Smooth muscle cell (in vitro differentiated cells): ENCODE measurements around the gene ZNF652. TPM values are rescaled to one million over a fixed set of nuclear protein-coding genes. Genes with fewer than 3 reads are reported as not detected.
A peak's percentile ranks its signal among the peaks of the same experiment; 100 is the strongest.
"Not testable (repeated sequence)": the region's sequence is repeated elsewhere in the genome, so short reads cannot be mapped to it uniquely, and the experiment has no call there.

Experiments used
- DNase-seq: peaks from one replicate; lab custom pipeline; 2025; ENCODE audit not compliant: unreplicated experiment; lab: John Stamatoyannopoulos, UW
- H2AFZ ChIP-seq: fragments of 200-600 bp; sonication (generic); 2 replicates; pipeline ENCODE4 v1.6.0; 2016; ENCODE audit warnings: antibody characterized with exemption, low read depth, mild to moderate bottlenecking
- H3F3A ChIP-seq: fragments of 200-600 bp; sonication (generic); 2 replicates; pipeline ENCODE4 v1.6.0; 2017; ENCODE audit warnings: antibody characterized with exemption, low read depth
- H3K27ac ChIP-seq: fragments of 200-600 bp; sonication (generic); 2 replicates; pipeline ENCODE4 v1.5.1; 2016; ENCODE audit warnings: low read depth, mild to moderate bottlenecking
- H3K27me3 ChIP-seq: fragments of 200-600 bp; sonication (generic); 2 replicates; pipeline ENCODE4 v1.6.1; 2016; ENCODE audit warnings: low read depth, mild to moderate bottlenecking
- H3K36me3 ChIP-seq: fragments of 200-600 bp; sonication (generic); 2 replicates; pipeline ENCODE4 v1.5.1; 2016; ENCODE audit warnings: low read depth
- H3K4me1 ChIP-seq: fragments of 200-600 bp; sonication (generic); 2 replicates; pipeline ENCODE4 v1.5.1; 2016; ENCODE audit warnings: low read depth
- H3K4me2 ChIP-seq: fragments of 200-600 bp; sonication (generic); 2 replicates; pipeline ENCODE4 v1.6.0; 2016; ENCODE audit warnings: mild to moderate bottlenecking
- H3K4me3 ChIP-seq: fragments of 200-600 bp; sonication (generic); 2 replicates; pipeline ENCODE4 v1.5.1; 2016; ENCODE audit warnings: mild to moderate bottlenecking
- H3K79me2 ChIP-seq: fragments of 200-600 bp; sonication (generic); 2 replicates; pipeline ENCODE4 v1.6.0; 2016; ENCODE audit warnings: low read depth, mild to moderate bottlenecking
- H3K9ac ChIP-seq: fragments of 200-600 bp; sonication (generic); 2 replicates; pipeline ENCODE4 v1.6.0; 2016; ENCODE audit warnings: low read depth
- H3K9me3 ChIP-seq: fragments of 200-600 bp; sonication (generic); replicated peaks from 2 replicates; pipeline ENCODE4 v1.5.1; 2016; ENCODE audit warnings: low read depth
- H4K20me1 ChIP-seq: fragments of 200-600 bp; sonication (generic); 2 replicates; pipeline ENCODE4 v1.6.0; 2016; ENCODE audit warnings: low read depth
- CTCF ChIP-seq: fragments of 200-600 bp; sonication (generic); IDR thresholded peaks from 2 replicates; pipeline ENCODE4 v1.5.1; 2017; ENCODE audit warnings: borderline replicate concordance, mild to moderate bottlenecking, antibody characterized with exemption; ENCODE audit not compliant: insufficient read depth, poor library complexity, severe bottlenecking
- WGBS: methylation state at CpG from one replicate; pipeline ENCODE4 v1.1.7; 2016; ENCODE audit warnings: low lambda C conversion rate; 5-methylcytosine and 5-hydroxymethylcytosine counted together
- polyA plus RNA-seq: library from polyadenylated mRNA; unstranded; fragments of >200 nt; fragmentation: Nextera tagmentation; extraction: Ambion mirVana; gene quantifications from 2 replicates; pipeline ENCODE4 v1.2.1, GENCODE V29; 2016
- total RNA-seq: library from RNA; depleted of rRNA; stranded (reverse); fragments of >200 nt; gene quantifications from 2 replicates; pipeline ENCODE4 v1.2.3, GENCODE V29; 2014

The ZNF652 gene
- total and polyA plus RNA-seq, 2 experiments from 2014 or later = 18.3 to 48.8 TPM

GRCh38 chr17:49266233-49266632, 95.8 kb downstream of the ZNF652 start:
- Histone ChIP-seq H3K9ac (no peak overlapping the region), H3K4me2 (no peak overlapping the region), H3K9me3 (no peaks in the 10 kb centered on the region), H3K4me1 (no peaks in the 10 kb centered on the region), H3K36me3 (no peaks in the 10 kb centered on the region), H4K20me1 (no peaks in the 10 kb centered on the region), H3K27ac (no peak overlapping the region), H3K79me2 (no peaks in the 10 kb centered on the region), H3K27me3 (no peaks in the 10 kb centered on the region), H3F3A (peaks cover 5% of the 10 kb centered on the region), H3K4me3 (no peak overlapping the region), H2AFZ (no peak overlapping the region)
- no peak for DNase-seq
- TF ChIP-seq CTCF = no peak
- 70% methylated on average over 2 of the region's 2 CpGs for WGBS

- Histone ChIP-seq H2AFZ (peak overlapping the region; percentile 8), H3K27ac (peak overlapping the region; percentile 98)
- H3K4me3 ChIP-seq, H3F3A ChIP-seq, H3K9me3 ChIP-seq, H4K20me1 ChIP-seq, DNase-seq, H3K9ac ChIP-seq, H3K79me2 ChIP-seq, H3K27me3 ChIP-seq, H3K4me1 ChIP-seq, H3K4me2 ChIP-seq, H3K36me3 ChIP-seq: not testable (repeated sequence)
- WGBS = 91% methylated on average over 9 of the region's 9 CpGs
Observed at GRCh38 chr17:49261540-49261939, 100.5 kb downstream of the ZNF652 start.

GRCh38 chr17:49260817-49261291, 101.2 kb downstream of the ZNF652 start:
- H3F3A ChIP-seq = peaks cover 10% of the 10 kb centered on the region
- H3K4me3 ChIP-seq = peak overlapping the region; percentile 58
- no peaks in the 10 kb centered on the region for H3K36me3 ChIP-seq
- H3K9ac ChIP-seq = peak overlapping the region; percentile 95
- TF ChIP-seq CTCF = no peak
- DNase-seq = no peak
- peak overlapping the region; percentile 87 for H3K4me2 ChIP-seq
- no peaks in the 10 kb centered on the region for H3K79me2 ChIP-seq
- peak overlapping the region; percentile 71 for H2AFZ ChIP-seq
- no peaks in the 10 kb centered on the region for H3K27me3 ChIP-seq
- H3K4me1 ChIP-seq = no peaks in the 10 kb centered on the region
- 54% methylated on average over 11 of the region's 11 CpGs for WGBS
- peak overlapping the region; percentile 98 for H3K27ac ChIP-seq
- no peaks in the 10 kb centered on the region for H4K20me1 ChIP-seq
- no peaks in the 10 kb centered on the region for H3K9me3 ChIP-seq

GRCh38 chr17:49260011-49260816, 101.8 kb downstream of the ZNF652 start:
- Histone ChIP-seq H2AFZ (peak overlapping the region; percentile 71), H3K79me2 (no peaks in the 10 kb centered on the region), H4K20me1 (no peaks in the 10 kb centered on the region), H3K9ac (peak overlapping the region; percentile 95), H3K4me3 (peak overlapping the region; percentile 58), H3K9me3 (no peaks in the 10 kb centered on the region), H3K36me3 (no peaks in the 10 kb centered on the region), H3K4me1 (no peaks in the 10 kb centered on the region), H3F3A (peaks cover 10% of the 10 kb centered on the region), H3K4me2 (peak overlapping the region; percentile 87), H3K27me3 (no peaks in the 10 kb centered on the region), H3K27ac (peak overlapping the region; percentile 98)
- under 1% methylated on average over 37 of the region's 77 CpGs for WGBS
- peak; percentile 65 for DNase-seq
- no peak for TF ChIP-seq CTCF
